GM18909 (cell line): Measurements from ENCODE around the gene TFF1.

Source experiments
- ATAC-seq: cut with Tn5 transposase; IDR thresholded peaks from one replicate; pipeline ENCODE4 v1.9.1; 2021; ENCODE audit warnings: mild to moderate bottlenecking; ENCODE audit not compliant: unreplicated experiment, poor library complexity

Gene TFF1

GRCh38 chr21:42384156-42384945 is 18.0 kb upstream of the TFF1 start:
- no peak for ATAC-seq

- ATAC-seq = no peak
Observed at GRCh38 chr21:42383331-42383730, 17.0 kb upstream of the TFF1 start.

GRCh38 chr21:42382915-42383314 is 16.6 kb upstream of the TFF1 start:
- ATAC-seq = no peak

- no peak for ATAC-seq
Observed at GRCh38 chr21:42381347-42381984, 15.1 kb upstream of the TFF1 start.

DNA sequence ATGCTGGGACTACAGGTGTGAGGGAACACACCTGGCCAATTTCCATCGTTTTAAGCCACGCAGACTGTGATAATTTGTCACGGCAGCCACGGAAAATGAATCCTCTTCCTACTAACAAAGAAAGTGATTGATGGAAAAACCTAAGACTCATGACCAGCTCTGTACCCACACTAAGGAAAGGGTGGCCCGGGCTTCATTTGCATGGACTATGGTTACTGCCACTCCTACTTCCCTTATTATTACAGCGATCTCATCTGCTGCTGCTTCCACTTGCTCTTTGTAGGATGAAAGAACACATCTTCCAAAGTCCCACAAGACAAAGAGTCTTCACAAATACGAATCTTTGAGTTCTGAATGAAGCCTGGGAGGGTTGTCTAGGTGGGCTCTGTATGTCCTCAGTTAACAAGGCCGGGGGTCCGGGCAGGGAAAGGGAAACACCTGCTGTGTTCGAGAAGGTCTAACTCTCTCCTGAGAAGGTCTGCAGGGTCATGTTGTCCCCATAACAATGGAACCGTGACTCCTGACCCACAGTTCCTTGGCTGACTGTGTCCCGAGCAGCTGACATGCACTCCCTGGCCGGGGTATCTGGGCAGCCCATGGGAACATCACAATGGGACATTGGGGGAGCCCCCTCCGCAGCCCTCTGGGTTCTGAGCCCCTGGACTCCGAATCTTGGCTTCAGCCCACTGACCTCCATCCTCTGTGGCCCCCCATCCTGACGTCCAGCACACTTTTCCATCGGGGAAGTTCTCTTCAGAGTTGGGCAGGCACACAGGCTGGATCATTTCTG is 13.3 kb upstream of the TFF1 start:
- ATAC-seq = no peak

DNA sequence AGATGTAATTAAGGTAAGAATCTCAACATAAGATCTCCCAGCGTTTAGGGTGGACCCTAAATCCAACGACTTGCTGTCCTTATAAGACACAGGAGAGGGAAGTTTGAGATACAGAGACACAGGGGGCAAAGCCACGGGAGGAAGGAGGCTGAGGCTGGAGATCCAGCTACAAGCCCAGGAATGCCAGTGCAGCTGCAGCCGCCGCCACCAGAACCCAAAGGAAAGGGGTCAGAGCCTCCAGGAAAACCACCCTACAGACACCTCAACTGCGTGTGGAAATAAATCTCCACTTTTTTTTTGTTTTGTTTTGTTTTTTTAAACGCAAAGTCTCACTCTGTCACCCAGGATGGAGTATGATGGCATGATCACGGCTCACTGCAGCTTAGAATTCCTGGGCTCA is 12.1 kb upstream of the TFF1 start:
- ATAC-seq = no peak

- no peak for ATAC-seq
Observed at GRCh38 chr21:42377951-42378340, 11.6 kb upstream of the TFF1 start.

DNA sequence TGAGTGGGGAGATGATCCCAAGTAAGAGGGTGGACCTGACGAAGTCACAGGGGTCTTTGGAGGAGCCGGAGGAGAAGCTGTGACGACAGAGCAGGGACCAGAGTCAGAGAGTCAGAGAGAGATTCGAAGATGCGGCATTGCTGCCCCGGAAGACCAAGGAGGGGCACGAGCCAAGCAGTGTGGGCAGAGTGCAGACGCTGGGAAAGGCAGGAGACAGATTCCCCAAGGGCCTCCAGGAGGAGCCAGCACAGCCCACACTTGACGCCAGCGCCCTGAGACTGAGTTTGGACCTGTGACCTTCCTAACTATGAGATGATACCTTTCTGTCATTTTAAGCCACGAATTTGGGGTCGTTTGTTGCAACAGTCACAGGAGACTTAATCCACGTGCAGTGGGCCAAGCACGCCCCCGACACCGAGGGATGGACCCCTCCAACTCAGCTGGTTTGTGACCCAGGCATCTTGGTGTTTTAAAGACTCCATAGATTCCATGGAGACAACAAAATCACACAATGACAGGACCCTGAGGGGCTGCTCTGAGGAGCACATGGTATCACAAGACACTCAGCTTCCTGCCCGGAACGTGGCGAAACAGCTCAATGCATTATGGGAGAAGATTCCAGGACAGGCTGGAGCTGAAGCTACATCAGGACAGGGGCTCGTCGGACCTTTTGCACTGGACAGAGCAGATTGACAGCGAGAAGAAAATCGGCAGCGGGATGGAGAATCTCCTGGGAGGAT is 11.0 kb upstream of the TFF1 start:
- no peak for ATAC-seq

GRCh38 chr21:42376338-42376982 is 10.1 kb upstream of the TFF1 start:
- no peak for ATAC-seq

GRCh38 chr21:42375966-42376337 is 9.6 kb upstream of the TFF1 start:
- ATAC-seq = no peak

DNA sequence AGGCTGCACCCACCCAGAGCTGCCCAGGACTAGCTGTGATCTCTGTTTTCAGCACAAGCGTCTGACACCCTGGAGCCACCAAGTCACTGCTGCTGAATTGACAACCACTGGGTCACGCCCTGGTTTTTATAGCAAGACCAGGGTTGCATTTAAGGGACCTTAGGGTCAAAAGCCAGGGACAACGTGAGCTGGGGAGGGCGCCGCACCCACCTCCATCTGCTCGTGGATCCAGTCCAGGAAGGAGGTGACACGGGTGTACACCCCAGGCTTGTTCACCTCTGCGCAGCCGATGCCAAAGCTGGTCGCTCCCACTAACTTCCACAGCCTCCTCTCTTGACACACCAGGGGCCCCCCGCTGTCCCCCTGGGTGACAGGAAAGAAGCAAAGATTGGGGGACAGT is 9.2 kb upstream of the TFF1 start:
- no peak for ATAC-seq

- no peak for ATAC-seq
Observed at GRCh38 chr21:42374864-42375499, 8.6 kb upstream of the TFF1 start.

- no peak for ATAC-seq
Observed at GRCh38 chr21:42374457-42374856, 8.1 kb upstream of the TFF1 start.

DNA sequence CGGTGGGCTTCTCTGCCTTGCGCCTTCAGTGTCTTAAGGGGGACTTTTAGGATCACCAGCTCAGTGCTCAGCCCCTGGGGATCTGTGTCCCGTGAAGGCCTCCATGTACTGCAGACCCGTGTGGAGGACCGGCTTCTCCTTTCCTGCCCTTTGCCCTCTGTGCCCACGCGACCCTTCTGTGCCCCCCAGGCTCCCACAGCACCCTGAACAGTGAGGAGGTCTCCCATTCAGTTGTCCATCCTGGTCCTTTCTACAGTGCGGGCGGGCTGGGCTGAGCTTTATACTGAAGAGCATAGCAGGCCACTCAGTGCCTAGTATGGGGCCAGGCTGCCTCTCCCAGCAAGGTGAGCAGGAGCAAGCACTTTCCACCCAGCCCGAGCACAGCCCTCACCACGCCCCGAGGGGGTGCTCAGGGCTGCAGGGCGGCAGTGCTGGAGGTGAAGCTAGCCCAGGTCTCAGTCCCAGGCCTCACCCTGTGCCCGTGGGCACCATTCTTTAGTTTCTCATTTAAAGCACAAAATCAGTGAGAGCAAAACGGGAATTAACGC is 7.6 kb upstream of the TFF1 start:
- ATAC-seq = no peak

DNA sequence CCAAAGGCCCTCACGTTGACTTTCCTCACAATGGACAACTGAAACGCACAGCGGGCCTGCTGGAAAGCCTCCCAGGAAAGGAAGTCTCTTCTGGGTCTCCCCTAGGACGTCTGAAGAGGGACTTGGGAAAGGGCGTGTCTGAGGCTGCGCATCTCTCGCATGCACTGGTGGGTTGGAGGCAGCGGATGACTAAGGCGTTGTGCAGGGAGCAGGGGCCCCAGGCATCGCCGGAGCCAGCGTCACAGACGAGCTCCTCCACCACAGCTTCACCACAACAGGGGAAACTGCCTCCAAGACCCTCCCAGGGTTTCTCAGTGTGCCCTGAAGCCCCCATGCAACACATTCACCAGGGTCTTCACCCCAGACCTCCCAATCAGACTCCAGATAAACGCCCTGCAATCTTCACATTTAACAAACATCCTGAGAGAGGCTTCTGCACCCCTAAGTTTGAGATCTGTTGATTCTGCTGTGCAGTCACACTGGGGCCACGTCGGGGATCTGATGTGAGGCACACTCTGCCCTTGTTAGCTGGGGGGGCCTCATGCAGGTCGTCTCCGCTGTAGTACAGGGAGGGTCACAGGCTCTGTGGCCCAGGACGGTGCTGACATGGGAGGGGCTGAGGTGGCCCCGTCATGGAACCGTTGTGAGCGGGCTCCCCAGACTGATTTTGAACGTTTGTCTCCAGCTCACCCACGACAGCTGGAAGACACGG is 7.0 kb upstream of the TFF1 start:
- no peak for ATAC-seq

GRCh38 chr21:42370894-42371654 is 4.7 kb upstream of the TFF1 start:
- no peak for ATAC-seq

- ATAC-seq = no peak
Observed at GRCh38 chr21:42369821-42370220, 3.5 kb upstream of the TFF1 start.
